Glutamatergic neuron (in vitro differentiated cells): ENCODE results near the gene MRPL1. TPM values are rescaled to one million over a fixed set of nuclear protein-coding genes. Genes with fewer than 3 reads are reported as not detected.

Source experiments
- DNase-seq: peaks from one replicate; pipeline ENCODE4 v3.0.0; 2022
- H3K27ac Mint-ChIP-seq: one replicate; pipeline ENCODE4 v1.8.0; 2020; ENCODE audit warnings: mild to moderate bottlenecking, mixed read lengths, inconsistent platforms; ENCODE audit not compliant: unreplicated experiment
- H3K27me3 Mint-ChIP-seq: one replicate; pipeline ENCODE4 v1.8.0; 2020; ENCODE audit warnings: mild to moderate bottlenecking, moderate library complexity, mixed read lengths, inconsistent platforms; ENCODE audit not compliant: unreplicated experiment
- H3K36me3 Mint-ChIP-seq: one replicate; pipeline ENCODE4 v1.8.0; 2020; ENCODE audit warnings: mild to moderate bottlenecking, mixed read lengths, inconsistent platforms; ENCODE audit not compliant: unreplicated experiment
- H3K4me1 Mint-ChIP-seq: one replicate; pipeline ENCODE4 v1.8.0; 2020; ENCODE audit warnings: mild to moderate bottlenecking, low read depth, mixed read lengths, inconsistent platforms; ENCODE audit not compliant: unreplicated experiment
- H3K4me3 Mint-ChIP-seq: one replicate; pipeline ENCODE4 v1.8.0; 2020; ENCODE audit warnings: mild to moderate bottlenecking, mixed read lengths, inconsistent platforms; ENCODE audit not compliant: unreplicated experiment
- H3K9me3 Mint-ChIP-seq: one replicate; pipeline ENCODE4 v1.8.0; 2020; ENCODE audit warnings: mild to moderate bottlenecking, moderate library complexity, mixed read lengths, inconsistent platforms; ENCODE audit not compliant: unreplicated experiment
- CTCF ChIP-seq: fragments of 200-600 bp; sonication (generic); IDR thresholded peaks from one replicate; pipeline ENCODE4 v1.5.0; 2021; ENCODE audit not compliant: partially characterized antibody, unreplicated experiment
- total RNA-seq: library from RNA; stranded (reverse); fragmentation: NEBNext Ultra II Directional; extraction: Animal tissue kit (Norgen Biotek cat#: 25700); gene quantifications from one replicate; pipeline ENCODE4 v1.2.1, GENCODE V29; 2021; ENCODE audit not compliant: unreplicated experiment

The MRPL1 gene
- total RNA-seq, 1 donor from 2014 or later: 20.1 TPM

- no peak for TF ChIP-seq CTCF
- peaks cover 7% of the 10 kb centered on the region for H3K27me3 Mint-ChIP-seq
- H3K9me3 Mint-ChIP-seq: peaks cover 21% of the 10 kb centered on the region
- no peak for DNase-seq
- H3K4me3 Mint-ChIP-seq: peak overlapping the region; percentile 86
- peak overlapping the region; percentile 87 for H3K27ac Mint-ChIP-seq
- peaks cover 8% of the 10 kb centered on the region for H3K4me1 Mint-ChIP-seq
- no peaks in the 10 kb centered on the region for H3K36me3 Mint-ChIP-seq
These were observed 41.7 kb upstream of the MRPL1 start for GRCh38 chr4:77820649-77821561.

GRCh38 chr4:77821775-77822174, 40.9 kb upstream of the MRPL1 start:
- Mint-ChIP-seq H3K4me1 (peaks cover 8% of the 10 kb centered on the region), H3K36me3 (no peaks in the 10 kb centered on the region), H3K9me3 (peaks cover 21% of the 10 kb centered on the region), H3K4me3 (no peak overlapping the region), H3K27me3 (peaks cover 7% of the 10 kb centered on the region), H3K27ac (no peak overlapping the region)
- no peak for DNase-seq
- no peak for TF ChIP-seq CTCF

GRCh38 chr4:77826275-77826674, 36.4 kb upstream of the MRPL1 start:
- Mint-ChIP-seq H3K9me3 (peaks cover 4% of the 10 kb centered on the region), H3K36me3 (no peaks in the 10 kb centered on the region), H3K4me3 (no peak overlapping the region), H3K27ac (no peak overlapping the region), H3K4me1 (peaks cover 3% of the 10 kb centered on the region), H3K27me3 (no peaks in the 10 kb centered on the region)
- no peak for DNase-seq
- no peak for TF ChIP-seq CTCF

- Mint-ChIP-seq H3K4me1 (peaks cover 3% of the 10 kb centered on the region), H3K27me3 (no peaks in the 10 kb centered on the region), H3K36me3 (no peaks in the 10 kb centered on the region), H3K4me3 (no peak overlapping the region), H3K9me3 (peaks cover 2% of the 10 kb centered on the region), H3K27ac (no peak overlapping the region)
- DNase-seq: no peak
- TF ChIP-seq CTCF: no peak
These were observed 35.3 kb upstream of the MRPL1 start for GRCh38 chr4:77827343-77827742.

- Mint-ChIP-seq H3K9me3 (peaks cover 2% of the 10 kb centered on the region), H3K4me3 (no peak overlapping the region), H3K36me3 (no peaks in the 10 kb centered on the region), H3K27me3 (no peaks in the 10 kb centered on the region), H3K27ac (no peak overlapping the region), H3K4me1 (no peaks in the 10 kb centered on the region)
- TF ChIP-seq CTCF: no peak
- no peak for DNase-seq
These were observed 29.4 kb upstream of the MRPL1 start for GRCh38 chr4:77833126-77833724.
